ENCODE data around the gene INTS2.

Gene INTS2

GRCh38 chr17:61966191-61966590 is 38.4 kb upstream of the INTS2 start:
- no peak for TF ChIP-seq CTCF (IDR thresholded peaks at IDR 0.05)

- no peak for TF ChIP-seq CTCF (IDR thresholded peaks at IDR 0.05)
These were observed 27.8 kb upstream of the INTS2 start for GRCh38 chr17:61955619-61956018.

GRCh38 chr17:61947367-61948078 is 19.7 kb upstream of the INTS2 start:
- TF ChIP-seq CTCF (IDR thresholded peaks at IDR 0.05), result no peak

- TF ChIP-seq CTCF (IDR thresholded peaks at IDR 0.05), result peak; percentile 23; the same call in 1 of the 2 replicates
These were observed 18.6 kb upstream of the INTS2 start for GRCh38 chr17:61946359-61946758.

GRCh38 chr17:61943117-61943516 is 15.3 kb upstream of the INTS2 start:
- no peak for TF ChIP-seq CTCF (IDR thresholded peaks at IDR 0.05)

GRCh38 chr17:61942085-61942484 is 14.3 kb upstream of the INTS2 start:
- TF ChIP-seq CTCF (IDR thresholded peaks at IDR 0.05), result no peak

GRCh38 chr17:61928101-61928436 is 287 bp upstream of the INTS2 start:
- TF ChIP-seq CTCF (IDR thresholded peaks at IDR 0.05), result no peak

- TF ChIP-seq CTCF (IDR thresholded peaks at IDR 0.05), result no peak
These were observed 965 bp downstream of the INTS2 start for GRCh38 chr17:61926826-61927207.
